Activated naive CD4-positive, alpha-beta T cell (primary cell): Measurements from ENCODE around the gene TASP1.

Source experiments
- DNase-seq, 4 experiments: peaks; one replicate each; lab custom pipeline; 2025; lab: John Stamatoyannopoulos, UW

Gene TASP1

GRCh38 chr20:13571662-13572061 is 67.1 kb downstream of the TASP1 start:
- DNase-seq = no peak

DNA sequence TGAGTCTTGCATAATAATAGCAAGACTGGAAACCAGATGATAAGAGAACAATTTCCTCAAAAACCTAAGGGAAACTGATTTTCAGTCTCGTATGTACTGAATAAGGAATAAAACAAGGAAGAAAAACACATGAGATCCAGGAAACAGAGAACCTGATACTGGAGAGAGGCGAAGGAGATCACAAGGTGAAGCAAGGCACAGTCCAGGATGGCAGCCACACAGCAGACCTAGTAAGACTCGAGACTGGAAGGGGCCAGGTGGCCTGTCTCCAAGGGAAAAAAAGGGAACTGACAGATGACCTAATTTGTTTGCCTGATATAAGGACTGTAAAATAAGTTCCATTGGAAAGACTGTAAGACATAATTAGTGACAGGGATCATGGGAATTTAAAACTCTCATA is 71.1 kb downstream of the TASP1 start:
- DNase-seq = no peak

DNA sequence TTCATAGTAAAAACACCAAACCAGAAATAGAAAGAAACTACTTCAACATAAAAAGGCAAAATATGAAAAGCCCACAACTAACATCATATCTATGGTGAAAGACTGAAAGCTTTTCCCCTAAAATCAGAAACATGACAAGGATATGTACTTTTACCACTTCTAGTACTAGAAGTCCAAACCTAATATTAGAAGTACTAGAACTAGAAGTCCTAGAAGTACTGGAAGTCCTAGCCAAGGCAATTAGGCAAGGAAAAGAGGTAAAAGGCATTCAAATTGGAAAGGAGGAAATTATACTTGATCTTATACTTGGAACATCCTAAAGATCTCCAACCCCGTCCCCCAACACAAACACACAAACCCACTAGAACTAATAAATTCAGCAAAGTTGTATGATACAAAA is 74.9 kb downstream of the TASP1 start:
- DNase-seq = no peak

GRCh38 chr20:13554706-13555105 is 84.0 kb downstream of the TASP1 start:
- DNase-seq = no peak

GRCh38 chr20:13554076-13554475 is 84.7 kb downstream of the TASP1 start:
- DNase-seq = no peak

DNA sequence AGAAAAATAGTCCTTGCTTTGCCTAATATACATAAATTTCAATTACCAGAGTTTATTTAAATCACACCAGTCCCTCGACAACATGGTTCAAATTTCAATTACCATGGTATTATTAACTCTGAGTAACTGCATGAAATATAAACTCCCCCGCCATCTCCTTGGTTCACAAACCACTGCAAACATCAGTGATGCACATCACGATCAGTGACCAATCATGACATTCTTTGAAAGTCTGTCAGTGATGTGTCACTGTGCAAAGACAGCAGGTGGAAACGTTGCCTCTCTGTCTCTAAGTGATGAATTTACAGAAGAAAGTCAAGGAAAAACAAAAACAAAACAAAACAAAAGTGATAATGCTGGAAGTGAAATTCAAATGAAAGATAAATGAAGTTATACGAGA is 86.7 kb downstream of the TASP1 start:
- no peak for DNase-seq

GRCh38 chr20:13549451-13549850 is 89.3 kb downstream of the TASP1 start:
- no peak for DNase-seq

GRCh38 chr20:13546497-13547131 is 92.1 kb downstream of the TASP1 start:
- peak; percentile 17 to 55 (median 44) for DNase-seq

DNA sequence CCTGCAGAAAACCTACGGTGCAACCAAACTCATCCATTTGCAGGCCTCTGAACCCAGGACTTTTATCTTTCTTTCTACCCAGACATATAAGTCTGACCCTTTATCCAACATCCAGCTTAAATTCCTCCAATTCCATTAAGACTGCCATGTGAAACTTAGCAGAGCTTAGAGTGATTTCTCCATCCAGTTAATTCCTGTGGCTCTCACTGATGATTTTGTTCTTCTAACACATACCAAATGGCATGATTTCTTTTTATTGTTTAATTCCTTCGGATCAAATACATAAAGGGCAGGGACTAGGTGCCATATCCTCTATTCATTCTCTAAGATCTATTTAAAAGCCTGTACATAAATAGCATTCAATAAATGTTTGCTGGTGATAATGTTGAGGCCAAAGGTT is 92.9 kb downstream of the TASP1 start:
- no peak for DNase-seq

- DNase-seq = no peak
These were observed 94.9 kb downstream of the TASP1 start for GRCh38 chr20:13543783-13544182.

- no peak for DNase-seq
These were observed 103.1 kb downstream of the TASP1 start for GRCh38 chr20:13535627-13536026.

GRCh38 chr20:13533946-13534345 is 104.8 kb downstream of the TASP1 start:
- no peak for DNase-seq

DNA sequence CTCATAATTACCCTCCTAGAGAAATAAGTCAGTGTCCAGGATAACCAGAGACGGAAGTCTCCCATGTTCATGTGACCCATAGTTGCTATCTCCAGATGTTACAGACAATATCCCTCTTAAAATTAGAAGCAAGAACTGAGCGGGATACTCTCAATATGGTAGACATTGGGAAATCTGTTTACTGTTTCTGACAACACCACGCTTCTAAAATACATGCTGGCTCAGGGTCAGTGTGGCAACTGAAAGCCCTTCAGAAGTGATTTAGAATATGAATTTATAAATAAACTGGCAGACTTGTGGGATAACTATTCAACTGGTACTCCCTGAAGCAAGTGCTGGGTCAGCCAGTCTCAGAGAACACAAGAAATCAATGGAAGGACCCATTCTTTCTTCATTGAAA is 108.6 kb downstream of the TASP1 start:
- DNase-seq = no peak

GRCh38 chr20:13526551-13526950 is 112.2 kb downstream of the TASP1 start:
- DNase-seq = no peak

DNA sequence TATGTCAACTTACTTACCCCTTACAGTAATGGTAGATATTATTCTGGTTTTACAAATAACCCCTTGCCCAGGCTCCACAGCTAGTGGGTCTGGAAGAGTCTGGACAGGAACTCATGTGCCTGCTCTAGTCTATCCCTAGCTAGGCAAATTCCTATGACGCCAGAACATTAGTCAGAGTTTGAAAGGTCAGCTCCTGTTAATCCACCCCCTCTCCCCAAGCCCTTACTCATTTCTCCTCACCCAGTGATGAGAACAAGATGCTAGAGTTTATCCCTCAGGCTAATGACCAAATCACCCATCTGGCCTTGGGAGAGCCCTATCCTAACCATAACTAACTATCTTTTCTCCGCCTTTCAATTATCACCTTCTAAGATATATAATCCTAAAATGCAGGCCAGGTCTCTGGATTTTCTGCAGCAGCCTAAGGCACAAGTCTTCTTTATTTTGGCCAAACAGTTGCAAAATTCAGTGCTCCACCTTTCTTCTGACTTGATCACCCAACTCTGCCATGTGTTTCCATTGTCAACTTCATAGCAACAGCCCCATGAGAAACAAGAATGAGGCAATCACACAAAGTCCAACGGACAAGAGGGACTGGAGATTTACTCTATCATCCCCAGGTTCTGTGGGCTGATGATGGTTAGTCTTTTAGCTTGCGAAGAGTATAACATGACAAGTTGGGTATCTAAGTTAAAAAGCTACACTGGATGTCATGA is 113.3 kb downstream of the TASP1 start:
- DNase-seq = no peak

DNA sequence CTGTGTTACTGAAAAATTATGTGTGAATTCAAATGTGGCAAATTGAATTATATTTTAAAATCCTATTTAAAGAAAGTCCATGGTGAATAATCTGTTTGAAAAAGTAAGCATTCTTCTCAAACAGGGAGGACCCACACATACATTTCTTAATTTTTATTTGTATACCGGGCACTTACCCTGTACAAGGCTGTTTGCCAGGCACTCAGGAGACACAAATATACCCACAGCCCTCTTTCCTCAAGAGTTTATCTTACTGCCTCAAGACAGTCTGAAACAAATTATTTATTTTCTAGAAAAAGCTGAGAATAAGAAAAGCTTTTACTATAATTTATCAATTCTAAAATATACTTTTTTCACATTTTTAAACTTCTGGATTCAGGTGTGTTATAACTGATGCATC is 114.4 kb downstream of the TASP1 start:
- DNase-seq = no peak

DNA sequence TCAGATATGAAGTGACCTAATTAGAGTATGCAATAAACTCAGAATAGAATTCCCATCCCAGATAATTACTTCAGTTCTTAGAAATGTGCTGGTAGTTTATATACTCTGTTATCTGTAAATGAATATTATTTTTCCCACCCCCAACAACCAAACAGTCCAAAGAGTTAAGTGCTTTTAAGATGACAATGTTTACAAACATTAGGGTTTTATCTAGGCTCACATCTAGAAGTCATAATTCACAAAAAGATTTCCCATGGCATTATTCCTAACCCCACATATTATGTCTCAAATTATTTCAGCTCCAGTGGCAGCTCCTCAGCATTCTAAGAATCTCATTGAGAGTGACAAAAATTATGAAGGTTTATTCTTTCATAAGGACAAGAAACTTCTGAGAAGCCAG is 120.9 kb downstream of the TASP1 start:
- no peak for DNase-seq

- no peak for DNase-seq
These were observed 122.8 kb downstream of the TASP1 start for GRCh38 chr20:13515796-13516558.

GRCh38 chr20:13515291-13515690 is 123.4 kb downstream of the TASP1 start:
- DNase-seq = no peak

DNA sequence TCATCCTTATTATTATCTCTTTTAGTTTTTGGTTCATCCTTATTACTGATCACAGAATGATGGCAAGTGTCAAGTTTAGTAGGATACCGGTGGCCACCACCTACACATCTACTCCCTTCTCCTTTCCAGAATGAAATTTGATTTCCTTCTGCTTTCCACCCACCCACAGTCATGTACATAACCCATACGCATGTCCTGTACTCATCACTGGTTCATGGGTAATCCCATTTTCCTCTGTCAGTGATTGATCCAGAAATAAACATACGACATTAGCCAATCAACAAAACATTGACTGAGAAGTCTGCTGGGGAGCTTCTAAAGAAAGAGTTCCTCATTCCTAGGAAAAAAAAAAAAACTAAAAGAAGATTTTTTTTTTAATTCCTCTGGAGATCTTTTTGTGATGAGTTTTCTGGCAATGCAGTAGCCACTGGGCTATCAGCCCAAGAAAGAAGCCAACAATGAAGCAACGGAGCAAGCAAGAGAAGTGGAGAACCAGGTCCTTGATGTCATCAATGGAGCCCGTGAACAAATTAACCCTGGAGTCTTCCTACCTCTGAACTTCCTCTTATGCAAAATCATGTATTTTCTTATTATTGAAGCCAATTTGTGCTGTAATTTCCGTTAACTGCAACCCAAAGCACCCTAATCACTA is 127.8 kb downstream of the TASP1 start:
- no peak for DNase-seq

- no peak for DNase-seq
These were observed 131.1 kb downstream of the TASP1 start for GRCh38 chr20:13507646-13508045.

GRCh38 chr20:13501500-13501899 is 137.2 kb downstream of the TASP1 start:
- DNase-seq = no peak

- no peak for DNase-seq
These were observed 144.7 kb downstream of the TASP1 start for GRCh38 chr20:13494019-13494418.
